H9 (cell line): ENCODE data around the gene UBE2L5. TPM values are rescaled to one million over a fixed set of nuclear protein-coding genes. Genes with fewer than 3 reads are reported as not detected.

Experiments
- DNase-seq: peaks from one replicate; pipeline ENCODE4 v3.0.0-alpha.2; 2017
- H2AFZ ChIP-seq: one replicate; pipeline ENCODE4 v1.6.1; 2013; ENCODE audit warnings: mild to moderate bottlenecking, low read length, control low read depth, moderate library complexity
- H2AK5ac ChIP-seq: 2 replicates; pipeline ENCODE4 v1.6.1; 2013; ENCODE audit warnings: low read length, control low read depth, mixed read lengths; ENCODE audit not compliant: insufficient read length
- H2BK120ac ChIP-seq: one replicate; pipeline ENCODE4 v1.6.1; 2013; ENCODE audit warnings: low read depth, mild to moderate bottlenecking, low read length, control low read depth, inconsistent platforms; ENCODE audit not compliant: poor library complexity, severe bottlenecking
- H2BK12ac ChIP-seq: 2 replicates; pipeline ENCODE4 v1.6.1; 2013; ENCODE audit warnings: low read length, control low read depth, mixed read lengths, low read depth; ENCODE audit not compliant: insufficient read length
- H2BK15ac ChIP-seq: 2 replicates; pipeline ENCODE4 v1.6.1; 2013; ENCODE audit warnings: low read depth, low read length, control low read depth
- H2BK20ac ChIP-seq: one replicate; pipeline ENCODE4 v1.6.1; 2013; ENCODE audit warnings: low read depth, mild to moderate bottlenecking, low read length, control low read depth, inconsistent platforms; ENCODE audit not compliant: poor library complexity, severe bottlenecking
- H2BK5ac ChIP-seq: 2 replicates; pipeline ENCODE4 v1.6.1; 2013; ENCODE audit warnings: low read length, control low read depth, mixed read lengths; ENCODE audit not compliant: insufficient read length
- H3K14ac ChIP-seq: 2 replicates; pipeline ENCODE4 v1.6.1; 2013; ENCODE audit warnings: low read length, control low read depth; ENCODE audit not compliant: insufficient read depth
- H3K18ac ChIP-seq: 2 replicates; pipeline ENCODE4 v1.6.1; 2013; ENCODE audit warnings: low read depth, mild to moderate bottlenecking, mixed read lengths, low read length, control low read depth; ENCODE audit not compliant: insufficient read length
- H3K23ac ChIP-seq: 2 replicates; pipeline ENCODE4 v1.6.1; 2013; ENCODE audit warnings: low read length, control low read depth, mixed read lengths, low read depth; ENCODE audit not compliant: insufficient read length
- H3K23me2 ChIP-seq: 2 replicates; pipeline ENCODE4 v1.6.1; 2013; ENCODE audit warnings: low read depth, mild to moderate bottlenecking, mixed read lengths, low read length, control low read depth; ENCODE audit not compliant: insufficient read length, poor library complexity, severe bottlenecking
- H3K27ac ChIP-seq: 2 replicates; pipeline ENCODE4 v1.5.1; 2013; ENCODE audit warnings: low read length, control low read depth, mixed read lengths, low read depth; ENCODE audit not compliant: insufficient read length
- H3K27me3 ChIP-seq: 2 replicates; pipeline ENCODE4 v1.6.1; 2013; ENCODE audit warnings: low read length, control low read depth, inconsistent platforms; ENCODE audit not compliant: insufficient read depth
- H3K4ac ChIP-seq: 2 replicates; pipeline ENCODE4 v1.6.1; 2013; ENCODE audit warnings: low read depth, mild to moderate bottlenecking, control low read depth, inconsistent platforms, low read length, moderate library complexity
- H3K4me1 ChIP-seq: 2 replicates; pipeline ENCODE4 v1.6.1; 2013; ENCODE audit warnings: low read length, control low read depth, inconsistent platforms; ENCODE audit not compliant: insufficient read depth
- H3K4me2 ChIP-seq: 2 replicates; pipeline ENCODE4 v1.6.1; 2013; ENCODE audit warnings: low read length, control low read depth, mixed read lengths; ENCODE audit not compliant: insufficient read length, insufficient read depth
- H3K56ac ChIP-seq: 2 replicates; pipeline ENCODE4 v1.6.1; 2013; ENCODE audit warnings: low read depth, mild to moderate bottlenecking, mixed read lengths, low read length, control low read depth; ENCODE audit not compliant: insufficient read length
- H3K79me1 ChIP-seq: 2 replicates; pipeline ENCODE4 v1.6.1; 2013; ENCODE audit warnings: low read depth, mild to moderate bottlenecking, moderate library complexity, low read length, control low read depth, inconsistent platforms; ENCODE audit not compliant: insufficient read depth, poor library complexity, severe bottlenecking
- H3K79me2 ChIP-seq: 2 replicates; pipeline ENCODE4 v1.6.1; 2013; ENCODE audit warnings: low read length, control low read depth, inconsistent platforms; ENCODE audit not compliant: insufficient read depth
- H3K9ac ChIP-seq: 2 replicates; pipeline ENCODE4 v1.6.1; 2013; ENCODE audit warnings: low read length, control low read depth, mixed read lengths; ENCODE audit not compliant: insufficient read length; ENCODE audit errors: extremely low read depth
- H3K9me3 ChIP-seq: one replicate; pipeline ENCODE4 v1.6.1; 2013; ENCODE audit warnings: low read depth, low read length, inconsistent platforms; ENCODE audit not compliant: control insufficient read depth
- H3T11ph ChIP-seq: one replicate; pipeline ENCODE4 v1.6.1; 2013; ENCODE audit warnings: mild to moderate bottlenecking, low read length, control low read depth, inconsistent platforms
- H4K20me1 ChIP-seq: one replicate; pipeline ENCODE4 v1.6.1; 2013; ENCODE audit not compliant: control insufficient read depth, insufficient read length, insufficient read depth
- H4K5ac ChIP-seq: 2 replicates; pipeline ENCODE4 v1.6.1; 2013; ENCODE audit warnings: low read depth, mild to moderate bottlenecking, mixed read lengths, low read length, control low read depth; ENCODE audit not compliant: insufficient read length
- H4K8ac ChIP-seq: replicated peaks from 2 replicates; pipeline ENCODE4 v1.6.1; 2013; ENCODE audit warnings: low read length, control low read depth, mixed read lengths, low read depth; ENCODE audit not compliant: insufficient read length
- H4K91ac ChIP-seq: 2 replicates; pipeline ENCODE4 v1.6.1; 2013; ENCODE audit warnings: low read depth, mild to moderate bottlenecking, moderate library complexity, mixed read lengths, low read length, control low read depth; ENCODE audit not compliant: insufficient read length
- H3K27ac Mint-ChIP-seq, 3 experiments: 2 replicates in 2 of 3; 3 replicates in 1 of 3; pipeline ENCODE4 v1.8.0; 2020 to 2021; ENCODE audit warnings: mixed read lengths in 3 of 3, mild to moderate bottlenecking in 1 of 3, moderate library complexity in 1 of 3
- H3K27me3 Mint-ChIP-seq: 2 replicates; pipeline ENCODE4 v1.8.0; 2021; ENCODE audit warnings: low read depth, mild to moderate bottlenecking, moderate library complexity, mixed read lengths
- H3K36me3 Mint-ChIP-seq, 3 experiments: 2 replicates in 2 of 3; 3 replicates in 1 of 3; pipeline ENCODE4 v1.8.0; 2020 to 2021; ENCODE audit warnings: low read depth in 3 of 3, mixed read lengths in 3 of 3; ENCODE audit not compliant: insufficient read depth in 1 of 3
- H3K4me1 Mint-ChIP-seq, 2 experiments: 2 replicates each; pipeline ENCODE4 v1.8.0; 2020; ENCODE audit warnings: mixed read lengths in 2 of 2
- H3K4me3 Mint-ChIP-seq, 2 experiments: 2 replicates in 1 of 2; 3 replicates in 1 of 2; pipeline ENCODE4 v1.8.0; 2020 to 2021; ENCODE audit warnings: mild to moderate bottlenecking in 2 of 2, mixed read lengths in 2 of 2, moderate library complexity in 1 of 2
- H3K9me3 Mint-ChIP-seq, 2 experiments: 2 replicates in 1 of 2; 3 replicates in 1 of 2; pipeline ENCODE4 v1.8.0; 2020; ENCODE audit warnings: mild to moderate bottlenecking in 2 of 2, mixed read lengths in 2 of 2, moderate library complexity in 1 of 2
- CTCF ChIP-seq: fragments of 200-600 bp; sonication (generic); conservative IDR thresholded peaks from 3 replicates; pipeline ENCODE4 v1.8.0; 2021; ENCODE audit warnings: antibody characterized with exemption, mild to moderate bottlenecking
- WGBS: extraction: QIAGEN DNeasy Blood & Tissue Kit; methylation state at CpG from one replicate; pipeline ENCODE4 v1.1.7; 2013; ENCODE audit warnings: missing lambda C conversion rate, low lambda C conversion rate, mixed read lengths; ENCODE audit not compliant: insufficient read length; ENCODE audit errors: extremely low coverage; 5-methylcytosine and 5-hydroxymethylcytosine counted together
- total RNA-seq: library from RNA; stranded (reverse); gene quantifications from 2 replicates; pipeline ENCODE4 v1.2.1, GENCODE V29; 2021

Gene UBE2L5
- total RNA-seq, 1 experiment from 2014 or later, result 0.20 TPM

GRCh38 chr13:30456290-30456689 lies 34.0 kb downstream of the UBE2L5 start:
- peak overlapping the region in 1 of 3 experiments; percentile 44; a peak in 2 of 7 replicates for H3K27ac Mint-ChIP-seq

More at GRCh38 chr13:30456290-30456689, 34.0 kb downstream of the UBE2L5 start:
- H2AK5ac ChIP-seq, result no peak overlapping the region
- Mint-ChIP-seq H3K9me3 (no peaks in the 10 kb centered on the region), H3K27me3 (no peaks in the 10 kb centered on the region; the same call in 1 of the 2 replicates), H3K4me3 (no peak overlapping the region), H3K4me1 (peaks cover 0 to under 1% of the 10 kb centered on the region in 2 experiments; a peak in 1 of 4 replicates), H3K36me3 (peaks cover 1 to 19% (median 2%) of the 10 kb centered on the region in 3 experiments)
- no peak overlapping the region for H2BK5ac ChIP-seq
- no peaks in the 10 kb centered on the region for H3K79me1 ChIP-seq
- no peak overlapping the region for H4K91ac ChIP-seq
- TF ChIP-seq CTCF, result no peak
- H3K4ac ChIP-seq, result no peak overlapping the region
- no peak overlapping the region for H3K27ac ChIP-seq
- no peak overlapping the region for H3K4me2 ChIP-seq
- no CpG with 5 or more reads among the region's 3 CpGs for WGBS
- H3K27me3 ChIP-seq, result no peaks in the 10 kb centered on the region
- H2BK12ac ChIP-seq, result no peak overlapping the region
- H3K23ac ChIP-seq, result no peak overlapping the region
- H2BK20ac ChIP-seq, result no peak overlapping the region
- H3K23me2 ChIP-seq, result no peaks in the 10 kb centered on the region
- no peak overlapping the region for H2BK15ac ChIP-seq
- no peak overlapping the region for H3K14ac ChIP-seq
- no peak overlapping the region for H3K9ac ChIP-seq
- H3T11ph ChIP-seq, result no peak overlapping the region
- H3K56ac ChIP-seq, result no peak overlapping the region
- H4K5ac ChIP-seq, result no peak overlapping the region
- H3K4me1 ChIP-seq, result no peaks in the 10 kb centered on the region
- no peak for DNase-seq
- no peak overlapping the region for H2BK120ac ChIP-seq
- H3K9me3 ChIP-seq, result no peaks in the 10 kb centered on the region
- no peak overlapping the region for H3K18ac ChIP-seq
- H4K20me1 ChIP-seq, result no peaks in the 10 kb centered on the region
- H2AFZ ChIP-seq, result no peak overlapping the region
- no peaks in the 10 kb centered on the region for H3K79me2 ChIP-seq
- no peak overlapping the region for H4K8ac ChIP-seq
